Measurements from ENCODE around the gene CGB3. TPM values are rescaled to one million over a fixed set of nuclear protein-coding genes. Genes with fewer than 3 reads are reported as not detected.

CGB3 gene
- total RNA-seq, 1 donor from 2014 or later: not detected

GRCh38 chr19:49017666-49018351 is 6.3 kb downstream of the CGB3 start:
- no peak for DNase-seq (ENCODE audit: low read depth)

GRCh38 chr19:49017041-49017665 is 7.0 kb downstream of the CGB3 start, which contains the start of gene LHB:
LHB (minus strand) TSS chr19:49017091; CDS start chr19:49017081, 10 bp downstream.
- Histone ChIP-seq H3K36me3 (ENCODE audit: control insufficient read depth, insufficient read depth, low read length) (no peaks in the 10 kb centered on the region), H3K27me3 (ENCODE audit: control insufficient read depth, insufficient read depth, low read length) (no peaks in the 10 kb centered on the region), H3K4me3 (ENCODE audit: low read depth, low read length) (peak within 1 kb of the TSS; percentile 28)
- no peak for TF ChIP-seq CTCF (IDR thresholded peaks at IDR 0.05; ENCODE audit: insufficient read depth, low read length, poor library complexity, severe bottlenecking)
- no peak for DNase-seq (ENCODE audit: low read depth)

More at GRCh38 chr19:49017666-49018351, 6.3 kb downstream of the CGB3 start:
- Histone ChIP-seq H3K4me3 (ENCODE audit: low read depth, low read length) (peak overlapping the region; percentile 28), H3K27me3 (ENCODE audit: control insufficient read depth, insufficient read depth, low read length) (no peaks in the 10 kb centered on the region), H3K36me3 (ENCODE audit: control insufficient read depth, insufficient read depth, low read length) (no peaks in the 10 kb centered on the region)
- peak; percentile 71 for TF ChIP-seq CTCF (IDR thresholded peaks at IDR 0.05; ENCODE audit: insufficient read depth, low read length, poor library complexity, severe bottlenecking)

- DNase-seq (ENCODE audit: low read depth): no peak
- no peak for TF ChIP-seq CTCF (IDR thresholded peaks at IDR 0.05; ENCODE audit: insufficient read depth, low read length, poor library complexity, severe bottlenecking)
- no peaks in the 10 kb centered on the region for H3K27me3 ChIP-seq (ENCODE audit: control insufficient read depth, insufficient read depth, low read length)
- peaks cover 2% of the 10 kb centered on the region for H3K36me3 ChIP-seq (ENCODE audit: control insufficient read depth, insufficient read depth, low read length)
- H3K4me3 ChIP-seq (ENCODE audit: low read depth, low read length): no peak overlapping the region
Measured at GRCh38 chr19:49016067-49016839, 7.9 kb downstream of the CGB3 start.

- Histone ChIP-seq H3K4me3 (ENCODE audit: low read depth, low read length) (no peak overlapping the region), H3K27me3 (ENCODE audit: control insufficient read depth, insufficient read depth, low read length) (no peaks in the 10 kb centered on the region), H3K36me3 (ENCODE audit: control insufficient read depth, insufficient read depth, low read length) (peaks cover 2% of the 10 kb centered on the region)
- no peak for DNase-seq (ENCODE audit: low read depth)
- TF ChIP-seq CTCF (IDR thresholded peaks at IDR 0.05; ENCODE audit: insufficient read depth, low read length, poor library complexity, severe bottlenecking): no peak
Measured at GRCh38 chr19:49014870-49015255, 9.3 kb downstream of the CGB3 start.

- TF ChIP-seq CTCF (IDR thresholded peaks at IDR 0.05; ENCODE audit: insufficient read depth, low read length, poor library complexity, severe bottlenecking): no peak
- Histone ChIP-seq H3K4me3 (ENCODE audit: low read depth, low read length) (no peak overlapping the region), H3K27me3 (ENCODE audit: control insufficient read depth, insufficient read depth, low read length) (no peaks in the 10 kb centered on the region), H3K36me3 (ENCODE audit: control insufficient read depth, insufficient read depth, low read length) (peaks cover 2% of the 10 kb centered on the region)
- no peak for DNase-seq (ENCODE audit: low read depth)
Measured at GRCh38 chr19:49014123-49014869, 9.8 kb downstream of the CGB3 start.
